Spleen (tissue), 7 donors: ENCODE results near the gene KCNG1.

ENCODE experiments used
- POLR2AphosphoS5 ChIP-seq, 3 donors: sonication (generic); formaldehyde crosslinking; IDR thresholded peaks; one replicate each; pipeline ENCODE4 v1.5.1; 2017; ENCODE audit warnings: antibody characterized with exemption in 3 of 3
- TF ChIP-seq, protein P1 (sequence below), 11 experiments: fragments of 200-600 bp in 7 of 11; fragments of 450-650 bp in 4 of 11; sonication (generic) in 4 of 11; IDR thresholded peaks in 8 of 11; conservative IDR thresholded peaks in 3 of 11; 1 replicate in 7 of 11; 2 replicates in 4 of 11; pipeline versions ENCODE4 v1.4.0 to v1.8.0; 2016 to 2021; ENCODE audit warnings: antibody characterized with exemption in 11 of 11, inconsistent platforms in 4 of 11, mild to moderate bottlenecking in 1 of 11
- donor health status: DM: no; HTN: no; CAD: no; lungs with moderate emphysema.
- donor health status: DM: no; HTN: no; CAD: no.
- donor health status: DM: no; HTN: no; CAD: no.

DNA sequence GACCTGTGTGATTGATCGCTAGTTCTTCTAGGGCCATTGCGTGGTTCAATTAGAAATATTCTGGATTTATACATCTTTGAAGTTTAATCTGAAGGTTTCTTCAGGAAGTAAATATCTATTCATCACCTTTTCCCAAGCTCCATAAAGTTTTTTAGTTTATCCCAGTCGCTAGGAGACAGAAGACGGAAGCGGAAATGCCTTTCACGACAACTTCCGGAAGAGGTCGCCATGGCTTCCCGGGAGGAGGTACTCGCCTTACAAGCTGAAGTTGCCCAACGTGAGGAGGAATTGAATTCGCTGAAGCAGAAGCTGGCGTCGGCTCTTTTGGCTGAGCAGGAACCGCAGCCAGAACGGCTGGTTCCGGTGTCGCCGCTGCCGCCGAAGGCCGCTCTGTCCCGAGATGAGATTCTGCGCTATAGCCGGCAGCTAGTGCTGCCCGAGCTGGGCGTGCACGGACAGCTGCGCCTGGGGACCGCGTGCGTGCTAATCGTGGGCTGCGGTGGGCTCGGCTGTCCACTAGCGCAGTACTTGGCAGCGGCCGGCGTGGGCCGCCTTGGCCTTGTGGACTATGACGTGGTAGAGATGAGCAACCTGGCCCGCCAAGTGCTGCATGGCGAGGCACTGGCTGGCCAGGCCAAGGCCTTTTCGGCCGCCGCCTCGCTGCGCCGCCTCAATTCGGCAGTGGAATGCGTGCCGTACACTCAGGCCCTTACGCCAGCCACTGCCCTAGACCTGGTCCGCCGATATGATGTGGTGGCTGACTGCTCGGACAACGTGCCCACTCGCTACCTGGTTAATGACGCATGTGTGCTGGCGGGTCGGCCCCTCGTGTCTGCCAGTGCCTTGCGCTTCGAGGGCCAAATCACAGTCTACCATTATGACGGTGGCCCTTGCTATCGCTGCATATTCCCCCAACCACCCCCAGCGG lies 64.0 kb downstream of the KCNG1 start, which contains the start of gene MOCS3:
- TF ChIP-seq, protein P1, sequence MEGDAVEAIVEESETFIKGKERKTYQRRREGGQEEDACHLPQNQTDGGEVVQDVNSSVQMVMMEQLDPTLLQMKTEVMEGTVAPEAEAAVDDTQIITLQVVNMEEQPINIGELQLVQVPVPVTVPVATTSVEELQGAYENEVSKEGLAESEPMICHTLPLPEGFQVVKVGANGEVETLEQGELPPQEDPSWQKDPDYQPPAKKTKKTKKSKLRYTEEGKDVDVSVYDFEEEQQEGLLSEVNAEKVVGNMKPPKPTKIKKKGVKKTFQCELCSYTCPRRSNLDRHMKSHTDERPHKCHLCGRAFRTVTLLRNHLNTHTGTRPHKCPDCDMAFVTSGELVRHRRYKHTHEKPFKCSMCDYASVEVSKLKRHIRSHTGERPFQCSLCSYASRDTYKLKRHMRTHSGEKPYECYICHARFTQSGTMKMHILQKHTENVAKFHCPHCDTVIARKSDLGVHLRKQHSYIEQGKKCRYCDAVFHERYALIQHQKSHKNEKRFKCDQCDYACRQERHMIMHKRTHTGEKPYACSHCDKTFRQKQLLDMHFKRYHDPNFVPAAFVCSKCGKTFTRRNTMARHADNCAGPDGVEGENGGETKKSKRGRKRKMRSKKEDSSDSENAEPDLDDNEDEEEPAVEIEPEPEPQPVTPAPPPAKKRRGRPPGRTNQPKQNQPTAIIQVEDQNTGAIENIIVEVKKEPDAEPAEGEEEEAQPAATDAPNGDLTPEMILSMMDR (IDR thresholded peaks at IDR 0.05 in 8 of 11, conservative IDR thresholded peaks at IDR 0.05 in 3 of 11): peak in 2 of 11 experiments; percentile 4 to 23
- TF ChIP-seq POLR2AphosphoS5 (IDR thresholded peaks at IDR 0.05): peak in 2 of 3 donors; percentile 67 to 74
